Eye (tissue), 1 donor: ENCODE measurements around the gene TRAF3IP3.

ENCODE experiments used
- DNase-seq: peaks from one replicate; pipeline ENCODE4 v3.0.0-alpha.2; 2015

Gene TRAF3IP3

DNA sequence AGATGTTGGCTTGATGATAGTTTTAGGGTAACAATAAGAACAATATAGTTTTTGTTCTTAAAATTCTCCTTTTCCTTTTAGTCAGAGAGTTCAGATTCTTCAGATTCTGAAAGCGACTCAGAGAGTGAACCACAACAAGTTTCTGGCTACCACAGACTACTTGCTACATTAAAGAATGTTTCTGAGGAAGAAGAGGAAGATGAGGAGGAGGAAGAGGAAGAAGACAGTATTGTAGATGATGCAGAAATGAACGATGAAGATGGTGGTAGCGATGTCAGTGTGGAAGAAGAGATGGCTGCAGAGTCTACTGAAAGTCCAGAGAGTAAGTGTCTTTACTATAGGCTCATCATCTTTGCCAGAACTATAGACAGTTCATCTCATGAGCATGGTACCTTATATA, 74.9 kb downstream of the TRAF3IP3 start:
- no peak for DNase-seq

GRCh38 chr1:209831615-209832014, 75.8 kb downstream of the TRAF3IP3 start:
- no peak for DNase-seq
